ENCODE results near the gene GALNT14. TPM values are rescaled to one million over a fixed set of nuclear protein-coding genes. Genes with fewer than 3 reads are reported as not detected.
A peak's percentile ranks its signal among the peaks of the same experiment; 100 is the strongest.

GALNT14 gene
- total RNA-seq, 1 donor from 2014 or later, result 5.1 TPM

DNA sequence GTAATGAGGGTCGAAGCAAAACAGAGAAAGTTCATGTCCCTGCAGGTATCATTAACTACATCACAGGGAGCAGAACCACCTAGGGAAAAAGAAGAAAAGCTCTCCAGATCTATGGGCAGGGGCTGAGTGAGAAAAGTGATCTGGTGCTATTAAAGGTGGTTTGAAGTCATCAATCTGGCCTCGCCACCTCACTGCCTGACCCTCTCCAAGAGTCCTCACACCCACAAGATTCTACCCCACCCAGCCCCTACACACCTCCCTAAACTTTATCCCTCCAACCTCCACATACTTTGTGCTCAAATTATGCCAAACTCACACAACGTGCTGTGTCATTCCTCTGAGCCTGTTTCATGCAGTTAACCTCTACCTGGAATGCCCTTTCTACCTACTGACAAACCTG is 2.2 kb downstream of the GALNT14 start:
- DNase-seq (ENCODE audit: low spot score), result no peak

DNA sequence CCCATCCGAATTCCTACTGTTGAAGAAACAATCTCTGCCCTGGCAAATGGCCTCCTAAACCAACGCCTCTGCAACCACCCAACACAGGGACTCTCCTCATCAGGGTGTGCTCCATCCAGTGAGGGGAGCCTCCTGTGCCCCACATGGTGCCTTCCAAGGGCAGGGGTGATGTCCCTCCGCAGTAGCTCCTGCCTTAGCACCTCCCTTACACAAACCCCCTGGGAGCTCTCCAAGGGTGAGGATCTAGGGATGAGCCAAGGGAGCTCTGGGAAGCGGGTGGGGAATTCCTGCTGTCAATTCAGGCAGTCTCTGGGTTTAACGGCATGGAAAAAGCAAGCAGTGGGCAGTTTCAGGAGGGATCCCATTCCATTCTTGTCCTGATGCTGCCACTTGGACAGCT is 3.8 kb downstream of the GALNT14 start:
- DNase-seq (ENCODE audit: low spot score), result no peak

DNA sequence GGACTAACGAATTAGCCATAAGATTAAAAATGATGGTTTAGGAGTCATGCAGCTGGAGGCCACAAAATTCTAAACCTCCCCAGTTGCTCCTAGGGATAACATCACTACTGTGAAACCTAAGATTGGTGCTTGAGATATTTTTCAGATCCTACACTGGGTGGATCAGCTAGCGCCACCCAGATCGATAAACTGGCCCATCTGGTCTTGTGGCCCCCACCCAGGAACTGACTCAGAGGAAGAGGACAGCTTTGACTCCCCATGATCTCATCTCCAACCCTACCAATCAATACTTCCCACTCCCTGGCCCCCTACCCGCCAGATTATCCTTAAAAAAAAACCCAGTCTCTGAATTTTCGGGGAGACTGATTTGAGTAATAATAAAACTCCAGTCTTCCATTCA is 5.5 kb downstream of the GALNT14 start:
- DNase-seq (ENCODE audit: low spot score), result no peak

DNA sequence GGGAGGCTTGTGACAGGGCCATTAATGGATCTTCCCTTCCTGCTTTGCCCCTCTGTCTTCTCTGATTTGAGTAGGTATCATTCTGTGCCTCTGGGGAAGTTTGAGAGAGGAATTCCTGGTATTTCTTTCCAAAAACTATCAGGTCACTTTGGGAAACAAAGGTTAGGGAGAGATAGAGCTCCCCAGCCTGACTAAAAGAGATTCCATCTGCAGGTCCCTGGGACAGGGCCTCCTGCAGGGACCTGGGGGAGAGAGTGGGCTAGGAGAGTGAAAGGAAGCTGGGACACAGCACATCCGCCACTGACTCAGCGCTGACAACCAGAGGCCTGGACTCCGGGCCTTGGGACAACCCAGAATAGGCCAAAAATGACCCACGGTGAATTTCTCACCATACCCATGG is 6.4 kb downstream of the GALNT14 start:
- DNase-seq (ENCODE audit: low spot score), result no peak

DNA sequence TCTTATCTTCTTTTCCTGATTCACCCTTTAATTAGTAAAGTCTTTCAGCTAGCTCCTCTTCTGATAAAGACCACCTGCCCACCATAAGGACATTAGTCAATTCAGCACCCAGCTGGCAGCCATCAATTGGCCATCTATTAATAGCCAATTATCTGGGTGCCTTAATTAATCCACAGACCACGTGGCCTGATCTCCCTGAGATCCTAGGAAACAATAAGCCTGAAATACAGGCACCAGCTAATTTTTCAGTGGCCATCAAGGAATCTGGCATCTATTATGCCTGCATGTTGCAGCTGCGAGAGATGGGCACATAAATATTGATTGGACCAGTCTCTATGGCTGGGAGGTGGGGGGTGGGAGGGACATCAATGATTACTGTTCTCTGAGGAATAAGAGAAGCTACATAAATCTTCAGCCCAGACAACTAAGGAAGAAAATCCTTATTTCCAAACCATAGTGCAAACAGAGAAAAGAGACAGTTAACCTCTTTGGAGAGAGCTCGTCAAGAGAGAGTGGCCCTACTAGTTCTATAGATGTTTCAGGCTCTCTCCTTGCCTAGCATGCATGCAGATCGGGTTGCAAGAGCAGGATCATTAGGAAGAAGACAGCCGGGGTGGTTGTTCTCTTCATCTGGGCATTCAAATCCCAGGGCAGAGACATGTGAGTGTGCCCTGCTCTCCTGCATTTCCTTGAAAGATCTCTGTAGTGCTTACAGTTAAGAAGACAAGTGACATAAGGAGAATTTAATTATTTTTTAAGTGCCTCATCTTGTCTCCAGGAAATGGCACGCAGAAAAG is 8.7 kb downstream of the GALNT14 start:
- no peak for DNase-seq (ENCODE audit: low spot score)

DNA sequence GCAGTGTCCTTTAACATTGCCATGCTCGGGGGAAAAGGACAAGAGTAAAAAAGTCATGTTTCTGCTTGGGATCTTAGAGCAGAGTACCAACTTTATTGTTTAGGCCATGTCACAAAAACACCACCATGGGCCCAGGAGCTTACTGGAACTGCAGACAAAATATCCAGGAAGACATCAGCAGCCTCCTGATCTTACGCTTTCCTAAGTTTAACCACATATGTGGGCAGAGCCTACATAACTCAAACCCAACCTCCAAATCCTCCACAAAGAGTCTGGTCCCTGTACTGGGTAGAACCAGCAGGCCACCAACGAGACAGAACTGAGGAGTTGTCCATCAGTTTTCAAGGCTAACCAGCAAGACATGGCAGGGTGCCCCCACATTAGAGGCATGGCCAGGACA is 10.3 kb downstream of the GALNT14 start:
- DNase-seq (ENCODE audit: low spot score), result no peak

DNA sequence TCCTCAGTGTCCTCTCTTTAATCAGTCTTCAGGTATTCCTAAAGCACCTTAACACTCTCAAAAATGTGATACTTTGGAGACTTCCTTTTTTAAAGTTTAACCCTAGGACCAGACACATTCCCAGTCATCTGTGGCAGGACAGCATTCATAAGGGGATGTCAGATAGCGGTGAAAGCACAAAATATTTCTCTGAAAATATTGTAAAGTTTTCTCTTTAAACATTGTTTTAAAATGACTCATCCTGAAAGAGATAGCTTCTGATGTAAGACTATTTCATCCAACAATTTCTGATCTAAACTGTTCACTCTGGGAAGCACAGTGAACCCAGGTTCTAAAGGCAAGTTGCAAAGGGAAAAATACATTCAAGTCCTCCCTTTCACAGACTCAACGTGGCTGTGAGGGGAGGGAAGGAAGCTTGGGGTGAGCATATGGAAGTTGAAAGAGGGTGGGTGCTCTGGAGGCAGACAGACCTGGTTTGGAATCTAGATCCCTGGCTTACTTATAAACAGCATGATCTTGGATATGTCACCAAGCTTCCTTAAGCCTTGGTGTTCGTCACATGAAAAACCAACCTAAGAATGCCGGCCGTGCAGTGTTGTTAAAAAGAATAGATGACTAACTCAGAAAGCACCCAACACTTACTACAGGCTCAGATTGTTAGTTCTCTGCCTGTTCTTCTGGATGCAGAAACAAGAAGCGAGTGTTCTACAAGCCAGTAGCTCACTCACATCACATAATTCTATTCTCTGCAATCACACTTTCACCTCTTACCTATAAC is 12.1 kb downstream of the GALNT14 start:
- peak; percentile 35 for DNase-seq (ENCODE audit: low spot score)

DNA sequence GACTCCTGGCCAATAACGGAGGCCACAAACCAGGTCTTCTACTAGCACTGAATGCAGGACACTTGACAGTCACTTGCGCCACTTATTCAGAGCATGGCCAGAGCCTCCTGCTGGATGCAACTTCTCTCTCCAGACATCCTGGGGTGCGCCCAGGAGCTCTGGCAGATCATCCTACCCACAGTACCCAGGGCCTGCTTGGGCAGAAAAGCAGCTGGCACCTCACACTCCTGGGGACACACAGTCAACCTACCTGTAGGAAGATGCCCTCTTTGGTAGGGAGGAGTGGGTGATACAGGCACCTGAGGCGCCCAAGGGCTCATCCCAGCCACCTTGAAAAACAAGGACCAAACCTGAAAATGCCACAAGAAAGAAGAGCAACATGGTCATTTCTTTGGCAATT is 13.3 kb downstream of the GALNT14 start:
- no peak for DNase-seq (ENCODE audit: low spot score)

DNA sequence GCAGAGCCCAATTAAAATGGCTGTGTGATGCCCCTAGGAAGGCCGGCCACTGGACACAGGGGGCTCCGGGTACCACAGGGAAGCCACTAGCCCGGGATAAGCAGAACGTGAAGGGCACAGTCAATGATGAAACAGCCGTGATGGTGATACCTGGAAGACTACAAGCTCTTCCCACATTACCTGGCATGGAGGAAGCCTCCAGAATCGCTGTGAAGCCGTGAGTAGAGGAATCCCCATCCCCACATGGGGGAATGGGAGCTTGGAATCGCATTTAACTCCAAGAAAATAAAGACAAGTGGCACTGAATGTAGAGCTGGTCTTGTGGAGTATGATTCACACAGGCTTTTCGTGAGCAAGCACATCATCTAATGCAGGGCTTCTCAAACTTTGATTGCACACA is 16.1 kb downstream of the GALNT14 start:
- no peak for DNase-seq (ENCODE audit: low spot score)

DNA sequence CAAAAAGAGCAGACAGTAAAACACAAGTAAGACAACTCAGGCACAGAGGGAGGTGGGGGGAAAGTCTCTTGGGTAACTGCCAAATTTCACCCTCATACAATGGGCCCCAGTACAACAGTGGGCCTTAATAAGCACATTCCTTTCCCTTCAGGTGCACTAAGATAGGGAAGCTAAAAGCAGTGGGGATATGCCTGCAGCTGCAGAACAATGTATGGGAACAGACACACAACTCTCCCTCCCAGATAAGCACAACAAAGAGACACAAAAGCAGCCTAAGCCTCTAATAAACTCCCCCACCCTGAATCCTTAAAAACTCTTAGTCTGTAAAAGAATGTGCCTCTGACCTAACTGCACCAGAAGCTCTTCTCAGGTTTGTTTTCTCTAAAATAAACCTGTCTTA is 24.5 kb downstream of the GALNT14 start:
- DNase-seq (ENCODE audit: low spot score), result no peak

DNA sequence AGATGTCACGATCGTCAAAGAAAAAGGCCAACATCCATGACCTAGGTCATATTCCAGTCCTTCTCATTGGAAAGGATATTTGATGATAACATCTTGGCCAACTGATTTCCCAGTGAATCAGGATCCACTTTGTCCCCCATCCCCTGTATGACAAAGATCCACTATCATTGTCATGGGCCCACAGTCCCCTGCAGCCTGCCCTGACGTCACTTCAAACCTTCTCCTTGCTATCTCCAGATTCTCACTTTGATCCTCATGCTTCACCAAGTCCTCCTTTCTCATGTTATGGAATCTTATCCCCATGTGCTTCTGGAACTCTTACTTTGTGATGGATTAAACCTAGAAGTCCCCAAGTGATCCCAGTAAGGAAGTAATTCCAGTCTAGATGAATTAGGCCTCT is 25.7 kb downstream of the GALNT14 start:
- no peak for DNase-seq (ENCODE audit: low spot score)

DNA sequence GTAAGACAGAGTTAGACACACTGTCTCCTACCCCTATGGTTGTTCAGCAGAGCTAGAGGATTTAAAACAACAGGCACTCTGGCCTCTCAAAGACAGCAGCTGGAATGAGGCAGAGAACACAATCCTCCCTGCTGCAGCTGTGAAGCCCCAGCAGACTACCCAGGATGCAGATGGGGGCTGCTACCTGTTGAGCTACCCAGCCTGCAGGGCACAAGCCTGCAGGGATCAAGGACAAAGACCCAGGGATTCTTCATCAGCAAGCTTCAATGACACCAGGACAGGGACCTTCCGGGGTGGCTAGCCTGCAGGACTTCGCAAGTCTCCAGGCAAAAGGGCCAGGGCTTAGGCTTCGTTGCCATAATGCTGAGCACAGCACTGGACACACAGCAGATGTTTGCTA is 27.2 kb downstream of the GALNT14 start:
- DNase-seq (ENCODE audit: low spot score), result no peak

DNA sequence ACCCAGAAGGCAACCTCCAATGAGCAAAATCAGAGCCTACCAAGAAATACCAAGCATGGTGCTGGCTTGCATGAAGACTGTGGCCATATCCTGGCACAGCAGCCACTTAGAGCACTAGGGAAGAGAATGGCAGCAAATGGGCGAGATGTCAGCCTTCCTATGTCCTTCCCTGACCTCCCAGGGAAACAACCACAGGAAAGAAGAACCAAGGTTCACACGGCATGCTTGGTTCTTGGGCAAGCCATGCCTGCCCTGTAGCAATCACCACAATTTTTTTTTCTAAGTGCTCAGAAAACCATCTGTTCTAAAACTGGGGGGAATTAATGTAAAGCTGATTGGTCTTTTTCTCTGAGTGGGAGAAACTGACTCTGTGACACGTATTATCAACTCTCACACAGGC is 27.8 kb downstream of the GALNT14 start:
- DNase-seq (ENCODE audit: low spot score), result no peak

DNA sequence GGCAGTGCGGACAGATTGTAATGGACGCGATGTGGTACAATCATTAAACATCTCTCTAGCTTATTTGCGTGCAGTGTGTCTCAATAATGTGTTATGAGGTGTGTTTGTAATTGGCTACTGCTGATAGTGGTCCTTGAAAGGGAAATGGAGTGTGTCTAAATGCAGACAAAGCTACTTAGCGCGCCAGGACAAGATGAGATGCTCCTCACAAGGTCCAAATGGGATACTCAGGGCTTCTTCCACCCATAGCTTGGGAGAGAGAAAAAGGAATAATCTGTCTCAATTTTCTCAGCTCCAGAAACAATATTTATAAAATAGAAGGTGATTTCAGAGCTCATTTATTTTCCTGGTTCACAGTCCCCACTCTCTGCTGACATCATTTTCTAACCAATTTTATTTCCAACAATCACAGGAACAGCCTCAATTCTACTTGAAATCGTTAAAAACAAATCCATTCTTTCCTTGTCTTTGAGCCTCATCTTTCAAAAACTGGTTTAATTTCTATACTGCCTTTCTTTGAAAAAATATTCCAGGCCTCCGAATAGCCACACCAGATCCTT is 28.5 kb downstream of the GALNT14 start:
- DNase-seq (ENCODE audit: low spot score), result no peak

DNA sequence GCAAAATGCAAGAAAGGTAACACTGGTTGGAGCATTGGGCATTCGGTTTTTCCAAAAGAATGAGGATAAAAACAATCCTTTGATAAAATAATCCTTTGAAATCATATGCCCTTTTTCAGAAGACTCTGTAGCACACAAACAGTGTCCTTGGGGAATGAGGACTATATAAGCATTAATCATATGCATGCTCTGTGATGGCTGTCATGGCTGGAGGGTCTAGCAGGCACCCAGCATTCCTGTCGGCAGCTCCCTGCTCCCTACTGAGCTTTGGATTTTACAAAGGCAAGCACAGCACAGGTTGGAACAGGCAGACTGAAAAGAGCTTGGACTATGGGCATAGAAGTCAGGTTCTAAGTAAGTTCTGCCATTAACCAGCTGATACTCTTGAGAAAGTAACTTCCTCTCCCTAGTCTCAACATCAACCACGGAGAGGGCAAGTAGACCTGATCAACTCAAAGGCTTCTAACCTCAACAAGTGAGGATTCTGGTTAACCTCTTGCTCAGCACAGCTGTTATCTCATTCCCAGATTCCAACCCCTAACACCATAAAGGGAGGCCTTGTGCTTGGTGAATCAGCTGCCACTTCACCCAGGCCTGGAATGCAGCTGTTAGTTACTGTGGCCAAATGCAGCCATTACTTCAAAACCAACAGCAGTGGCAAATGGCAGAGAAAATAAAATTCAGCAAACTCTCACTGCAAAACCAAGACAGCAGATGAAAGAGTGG is 29.5 kb downstream of the GALNT14 start:
- DNase-seq (ENCODE audit: low spot score), result no peak

DNA sequence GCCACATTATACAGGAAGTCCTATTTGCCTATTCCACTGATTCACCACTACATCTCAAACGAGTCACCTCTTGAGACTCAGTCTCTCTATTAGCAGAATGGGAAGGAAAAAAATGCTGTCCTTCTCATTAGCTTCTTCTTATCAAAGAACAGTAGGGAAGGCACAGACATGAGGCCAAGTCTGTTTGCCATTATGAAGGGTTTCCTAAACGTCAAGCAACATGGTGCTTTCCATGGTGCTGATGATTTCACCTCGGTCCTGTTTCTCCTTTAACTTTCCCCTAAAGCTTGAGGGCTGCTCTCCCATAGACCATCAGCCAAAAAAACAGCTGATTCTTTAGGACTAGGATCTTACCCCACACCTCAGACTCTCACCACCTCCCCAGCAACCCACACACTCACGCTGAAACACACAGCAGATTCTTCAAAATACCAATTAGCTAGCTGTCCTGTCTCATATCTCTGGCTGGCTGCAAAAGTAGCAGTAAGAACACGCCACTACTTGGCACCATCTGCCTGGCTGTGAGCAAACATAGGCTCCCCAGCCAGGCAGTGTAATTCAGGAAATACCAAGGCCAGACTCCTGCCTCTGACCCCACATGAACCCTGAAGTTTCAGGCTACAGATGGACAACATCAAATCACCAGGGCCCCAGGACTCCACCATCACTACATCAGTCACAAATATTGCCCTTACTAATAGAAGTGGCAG is 30.5 kb downstream of the GALNT14 start:
- peak; percentile 14 for DNase-seq (ENCODE audit: low spot score)

DNA sequence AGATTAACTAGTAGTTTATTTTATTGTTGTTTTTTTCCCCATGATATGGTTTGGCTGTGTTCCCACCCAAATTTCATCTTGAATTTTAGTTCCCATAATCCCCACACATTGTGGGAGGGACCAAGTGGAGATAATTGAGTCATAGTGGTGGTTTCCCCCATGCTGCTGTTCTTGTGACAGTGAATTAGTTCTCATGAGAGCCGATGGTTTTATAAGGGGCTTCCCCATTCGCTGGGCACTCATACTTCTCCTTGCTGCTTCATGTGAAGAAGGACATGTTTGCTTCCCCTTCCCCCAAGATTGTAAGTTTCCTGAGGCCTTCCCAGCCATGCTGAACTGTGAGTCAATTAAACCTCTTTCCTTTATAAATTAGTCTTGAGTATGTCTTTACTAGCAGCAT is 36.5 kb downstream of the GALNT14 start:
- no peak for DNase-seq (ENCODE audit: low spot score)

DNA sequence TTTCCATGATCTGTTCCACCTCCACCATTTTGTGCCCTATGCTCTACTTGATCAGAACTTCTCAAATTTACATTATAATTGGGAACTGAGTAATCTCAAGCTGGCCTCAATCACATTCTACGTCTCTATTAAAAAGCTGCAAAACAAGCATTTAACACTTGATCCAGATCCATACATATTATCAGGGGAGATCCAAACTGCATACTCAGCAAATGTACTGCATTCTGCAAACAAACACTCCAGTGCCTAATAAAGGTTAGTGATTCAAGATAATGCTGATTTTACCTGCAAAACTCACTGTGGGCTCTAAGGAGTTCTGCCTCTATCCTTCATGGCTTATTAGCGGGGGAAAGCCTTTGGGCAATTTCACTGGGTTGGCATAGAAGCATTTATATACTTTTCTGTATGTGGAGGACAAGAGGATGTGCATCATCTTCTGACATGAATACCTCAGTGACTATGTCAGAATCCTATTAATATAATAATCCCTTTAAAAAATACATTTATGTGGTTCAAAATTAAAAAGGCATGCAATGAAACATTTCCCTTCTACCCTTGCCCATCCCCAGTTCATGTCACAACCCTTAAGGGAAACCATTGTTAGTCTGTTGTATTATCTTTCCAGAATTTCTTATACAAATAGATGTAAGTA is 40.2 kb downstream of the GALNT14 start:
- no peak for DNase-seq (ENCODE audit: low spot score)

DNA sequence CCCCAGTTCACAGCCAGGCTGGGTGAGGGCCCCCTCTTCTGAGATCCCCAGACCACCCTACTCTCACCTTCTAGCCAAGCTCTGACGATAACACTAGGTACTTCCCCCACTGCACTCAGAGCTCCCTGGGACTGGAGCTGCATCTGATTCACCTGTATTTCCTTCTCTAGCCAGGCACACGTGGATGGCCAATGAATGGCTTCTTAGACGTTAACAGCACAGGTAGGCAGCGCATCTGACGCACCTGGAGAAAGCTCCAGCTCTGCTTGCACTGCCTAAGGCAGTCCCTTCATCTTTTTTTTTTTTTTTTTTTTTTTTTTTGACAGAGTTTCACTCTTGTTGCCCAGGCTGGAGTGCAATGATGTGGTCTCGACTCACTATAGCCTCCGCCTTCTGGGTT is 48.1 kb downstream of the GALNT14 start:
- DNase-seq (ENCODE audit: low spot score), result no peak

DNA sequence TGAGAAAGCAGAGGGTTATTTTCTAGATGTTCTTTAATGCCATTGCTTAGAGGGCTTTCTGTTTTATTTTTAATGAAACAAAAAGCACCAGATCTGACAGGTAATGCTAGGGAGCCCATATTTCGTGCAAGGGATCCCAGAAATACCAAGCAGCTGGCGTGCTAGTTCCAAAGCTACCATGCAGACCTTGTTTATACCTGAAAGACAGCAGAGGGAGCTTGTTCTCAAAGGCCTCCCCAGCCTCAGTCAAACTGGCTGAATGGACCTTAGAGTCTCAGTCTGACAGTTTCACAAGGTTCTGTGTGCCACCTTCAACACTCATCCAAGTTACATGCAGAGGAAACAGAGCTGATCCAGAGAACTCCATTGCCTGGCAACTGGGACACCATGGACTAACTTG is 48.6 kb downstream of the GALNT14 start:
- DNase-seq (ENCODE audit: low spot score), result no peak
